Keratinocyte (primary cell): ENCODE results near the gene HCFC1. TPM values are rescaled to one million over a fixed set of nuclear protein-coding genes. Genes with fewer than 3 reads are reported as not detected.

Experiments
- DNase-seq: peaks from one replicate; pipeline ENCODE4 v3.0.0-alpha.2; 2011; ENCODE audit warnings: low read depth, missing footprints, low spot score
- FAIRE-seq: peaks from 2 replicates; lab custom pipeline; 2011; peaks lifted over from hg19 to GRCh38; lab: Jason Lieb, UNC
- H2AFZ ChIP-seq: 2 replicates; pipeline ENCODE4 v1.6.0; 2012; ENCODE audit warnings: low read length, control low read depth, inconsistent platforms; ENCODE audit not compliant: control insufficient read depth
- H3K27ac ChIP-seq: 2 replicates; pipeline ENCODE4 v1.5.1; 2011; ENCODE audit warnings: low read length; ENCODE audit not compliant: control insufficient read depth, insufficient read depth
- H3K27me3 ChIP-seq: 3 replicates; pipeline ENCODE4 v1.6.0; 2011; ENCODE audit warnings: low read length; ENCODE audit not compliant: control insufficient read depth, insufficient read depth; ENCODE audit errors: extremely low read depth
- H3K36me3 ChIP-seq, 2 experiments: 2 replicates in 1 of 2; 3 replicates in 1 of 2; pipeline ENCODE4 v1.5.1; 2011; ENCODE audit warnings: low read length in 2 of 2, mild to moderate bottlenecking in 1 of 2; ENCODE audit not compliant: control insufficient read depth in 2 of 2, insufficient read depth in 2 of 2; ENCODE audit errors: extremely low read depth in 1 of 2
- H3K4me1 ChIP-seq: 3 replicates; pipeline ENCODE4 v1.5.1; 2011; ENCODE audit warnings: low read length; ENCODE audit not compliant: control insufficient read depth, insufficient read depth; ENCODE audit errors: extremely low read depth
- H3K4me2 ChIP-seq: 3 replicates; pipeline ENCODE4 v1.6.0; 2011; ENCODE audit warnings: low read depth, low read length; ENCODE audit not compliant: control insufficient read depth, insufficient read depth; ENCODE audit errors: extremely low read depth
- H3K4me3 ChIP-seq, 3 experiments: fragments of 200-600 bp in 1 of 3; sonication (generic) in 1 of 3; 2 replicates in 2 of 3; 3 replicates in 1 of 3; pipeline ENCODE4 v1.5.1; 2011 to 2016; ENCODE audit warnings: low read length in 3 of 3, mild to moderate bottlenecking in 3 of 3, control low read depth in 2 of 3, inconsistent platforms in 1 of 3, low read depth in 1 of 3, mixed read lengths in 1 of 3, mixed run types in 1 of 3, moderate library complexity in 1 of 3; ENCODE audit not compliant: control insufficient read depth in 2 of 3, insufficient read depth in 2 of 3; ENCODE audit errors: extremely low read depth in 1 of 3
- H3K79me2 ChIP-seq: 2 replicates; pipeline ENCODE4 v1.6.0; 2012; ENCODE audit warnings: low read length; ENCODE audit not compliant: control insufficient read depth, insufficient read depth
- H3K9ac ChIP-seq: 3 replicates; pipeline ENCODE4 v1.6.0; 2011; ENCODE audit warnings: low read length; ENCODE audit not compliant: control insufficient read depth, insufficient read depth; ENCODE audit errors: extremely low read depth
- H3K9me1 ChIP-seq: 3 replicates; pipeline ENCODE4 v1.6.0; 2011; ENCODE audit warnings: low read length; ENCODE audit not compliant: control insufficient read depth, insufficient read depth; ENCODE audit errors: extremely low read depth
- H3K9me3 ChIP-seq: 2 replicates; pipeline ENCODE4 v1.5.1; 2012; ENCODE audit warnings: low read depth, low read length; ENCODE audit not compliant: control insufficient read depth
- H4K20me1 ChIP-seq: 3 replicates; pipeline ENCODE4 v1.6.0; 2011; ENCODE audit warnings: low read length; ENCODE audit not compliant: control insufficient read depth, insufficient read depth; ENCODE audit errors: extremely low read depth
- EZH2 ChIP-seq: IDR thresholded peaks from one replicate; pipeline ENCODE4 v1.6.1; 2012; ENCODE audit warnings: inconsistent platforms, mild to moderate bottlenecking, low read length, moderate library complexity
- dilution Hi-C: fragments of 300-500 bp; cut with MboI; formaldehyde crosslinking; loops from one replicate; pipeline ENCODE4 v1.7.0; 2020; ENCODE audit warnings: low sequenced_read_pairs; ENCODE audit not compliant: extremely low pct_ligation_motif_present
- polyA plus RNA-seq, 5 experiments: library from polyadenylated mRNA; depleted of rRNA in 3 of 5; stranded (reverse) in 3 of 5; stranded (forward) in 1 of 5; unstranded in 1 of 5; fragments of >200 nt; gene quantifications; 1 replicate in 1 of 5; 2 replicates in 3 of 5; 3 replicates in 1 of 5; pipeline versions ENCODE4 v1.2.1 to v1.2.3, GENCODE V29; 2011 to 2012; ENCODE audit warnings: missing spikeins in 2 of 5, low read depth in 1 of 5, low replicate concordance in 1 of 5
- TF ChIP-seq, protein P1 (sequence below), 3 experiments: IDR thresholded peaks in 1 of 3; conservative IDR thresholded peaks in 1 of 3; optimal IDR thresholded peaks in 1 of 3; 2 replicates in 2 of 3; 3 replicates in 1 of 3; pipeline versions ENCODE3 to v1.5.1; 2011; ENCODE audit warnings: low read length in 3 of 3, mild to moderate bottlenecking in 3 of 3, moderate library complexity in 2 of 3, control low read depth in 1 of 3, inconsistent platforms in 1 of 3; ENCODE audit not compliant: insufficient read depth in 2 of 3; ENCODE audit errors: extremely low read depth in 1 of 3

The HCFC1 gene
- polyA plus RNA-seq, 1 donor (not counting 4 experiments of a cell fraction or from before 2014, with no cell fraction given) = 2.7 TPM

GRCh38 chrX:153989973-153990655 is 18.5 kb upstream of the HCFC1 start:
- H3K4me2 ChIP-seq = no peak overlapping the region
- TF ChIP-seq EZH2 = no peak
- TF ChIP-seq, protein P1, sequence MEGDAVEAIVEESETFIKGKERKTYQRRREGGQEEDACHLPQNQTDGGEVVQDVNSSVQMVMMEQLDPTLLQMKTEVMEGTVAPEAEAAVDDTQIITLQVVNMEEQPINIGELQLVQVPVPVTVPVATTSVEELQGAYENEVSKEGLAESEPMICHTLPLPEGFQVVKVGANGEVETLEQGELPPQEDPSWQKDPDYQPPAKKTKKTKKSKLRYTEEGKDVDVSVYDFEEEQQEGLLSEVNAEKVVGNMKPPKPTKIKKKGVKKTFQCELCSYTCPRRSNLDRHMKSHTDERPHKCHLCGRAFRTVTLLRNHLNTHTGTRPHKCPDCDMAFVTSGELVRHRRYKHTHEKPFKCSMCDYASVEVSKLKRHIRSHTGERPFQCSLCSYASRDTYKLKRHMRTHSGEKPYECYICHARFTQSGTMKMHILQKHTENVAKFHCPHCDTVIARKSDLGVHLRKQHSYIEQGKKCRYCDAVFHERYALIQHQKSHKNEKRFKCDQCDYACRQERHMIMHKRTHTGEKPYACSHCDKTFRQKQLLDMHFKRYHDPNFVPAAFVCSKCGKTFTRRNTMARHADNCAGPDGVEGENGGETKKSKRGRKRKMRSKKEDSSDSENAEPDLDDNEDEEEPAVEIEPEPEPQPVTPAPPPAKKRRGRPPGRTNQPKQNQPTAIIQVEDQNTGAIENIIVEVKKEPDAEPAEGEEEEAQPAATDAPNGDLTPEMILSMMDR (optimal IDR thresholded peaks at IDR 0.05 in 1 of 3, IDR thresholded peaks at IDR 0.05 in 1 of 3, conservative IDR thresholded peaks at IDR 0.05 in 1 of 3; ENCODE audit: extremely low read depth in 1 of 3, insufficient read depth in 2 of 3, low read length in 3 of 3) = no peak
- no peaks in the 10 kb centered on the region for H3K9me1 ChIP-seq
- no peaks in the 10 kb centered on the region for H3K79me2 ChIP-seq
- dilution Hi-C loops = no loop called here
- H3K9ac ChIP-seq = no peak overlapping the region
- H3K4me1 ChIP-seq = peaks cover 4% of the 10 kb centered on the region
- no peak overlapping the region for H3K4me3 ChIP-seq
- no peaks in the 10 kb centered on the region for H3K9me3 ChIP-seq
- DNase-seq (no peak), FAIRE-seq (no peak)
- H3K36me3 ChIP-seq = no peaks in the 10 kb centered on the region
- no peak overlapping the region for H2AFZ ChIP-seq
- no peaks in the 10 kb centered on the region for H3K27me3 ChIP-seq
- H3K27ac ChIP-seq = no peak overlapping the region
- no peaks in the 10 kb centered on the region for H4K20me1 ChIP-seq

GRCh38 chrX:153988493-153988892 is 16.9 kb upstream of the HCFC1 start:
- FAIRE-seq = no peak

More at GRCh38 chrX:153988493-153988892, 16.9 kb upstream of the HCFC1 start:
- peaks cover 4% of the 10 kb centered on the region for H3K4me1 ChIP-seq
- no peak overlapping the region for H2AFZ ChIP-seq
- no peak for DNase-seq
- no peaks in the 10 kb centered on the region for H4K20me1 ChIP-seq
- H3K4me2 ChIP-seq = no peak overlapping the region
- no peak overlapping the region for H3K27ac ChIP-seq
- H3K27me3 ChIP-seq = no peaks in the 10 kb centered on the region
- no peaks in the 10 kb centered on the region for H3K79me2 ChIP-seq
- no peaks in the 10 kb centered on the region for H3K36me3 ChIP-seq
- no peaks in the 10 kb centered on the region for H3K9me1 ChIP-seq
- dilution Hi-C loops = no loop called here
- no peak for TF ChIP-seq EZH2
- TF ChIP-seq, protein P1 (optimal IDR thresholded peaks at IDR 0.05 in 1 of 3, IDR thresholded peaks at IDR 0.05 in 1 of 3, conservative IDR thresholded peaks at IDR 0.05 in 1 of 3; ENCODE audit: extremely low read depth in 1 of 3, insufficient read depth in 2 of 3, low read length in 3 of 3) = no peak
- no peak overlapping the region for H3K9ac ChIP-seq
- no peak overlapping the region for H3K4me3 ChIP-seq
- H3K9me3 ChIP-seq = no peaks in the 10 kb centered on the region
